Nephron progenitor cell (in vitro differentiated cells): ENCODE results near the gene MMD.

Experiments used
- DNase-seq: peaks from one replicate; pipeline ENCODE4 v3.0.0; 2021
- H3K27ac Mint-ChIP-seq: 2 replicates; pipeline ENCODE4 v1.8.0; 2021; ENCODE audit warnings: mild to moderate bottlenecking, moderate library complexity, mixed read lengths
- H3K27me3 Mint-ChIP-seq: 2 replicates; pipeline ENCODE4 v1.8.0; 2021; ENCODE audit warnings: mild to moderate bottlenecking, low read depth, mixed read lengths; ENCODE audit not compliant: poor library complexity
- H3K36me3 Mint-ChIP-seq: 2 replicates; pipeline ENCODE4 v1.8.0; 2021; ENCODE audit warnings: low read depth, mixed read lengths
- H3K4me1 Mint-ChIP-seq: 2 replicates; pipeline ENCODE4 v1.8.0; 2021; ENCODE audit warnings: mixed read lengths
- H3K4me3 Mint-ChIP-seq: 2 replicates; pipeline ENCODE4 v1.8.0; 2021; ENCODE audit warnings: mild to moderate bottlenecking, moderate library complexity, mixed read lengths
- H3K9me3 Mint-ChIP-seq: 2 replicates; pipeline ENCODE4 v1.8.0; 2021; ENCODE audit warnings: mild to moderate bottlenecking, moderate library complexity, mixed read lengths
- CTCF ChIP-seq: fragments of 200-600 bp; sonication (generic); IDR thresholded peaks from 2 replicates; pipeline ENCODE4 v1.5.0; 2021; ENCODE audit warnings: antibody characterized with exemption

Gene MMD

GRCh38 chr17:55458978-55459377, 37.3 kb upstream of the MMD start:
- no peak overlapping the region for H3K4me3 Mint-ChIP-seq
- H3K9me3 Mint-ChIP-seq, result peaks cover 3% of the 10 kb centered on the region
- H3K27me3 Mint-ChIP-seq, result no peaks in the 10 kb centered on the region
- H3K27ac Mint-ChIP-seq, result no peak overlapping the region
- no peaks in the 10 kb centered on the region for H3K36me3 Mint-ChIP-seq
- TF ChIP-seq CTCF, result no peak
- peaks cover 3% of the 10 kb centered on the region for H3K4me1 Mint-ChIP-seq
- DNase-seq, result no peak

GRCh38 chr17:55458287-55458900, 36.8 kb upstream of the MMD start:
- no peak overlapping the region for H3K27ac Mint-ChIP-seq
- no peak overlapping the region for H3K4me3 Mint-ChIP-seq
- H3K36me3 Mint-ChIP-seq, result no peaks in the 10 kb centered on the region
- H3K27me3 Mint-ChIP-seq, result no peaks in the 10 kb centered on the region
- H3K4me1 Mint-ChIP-seq, result peaks cover 8% of the 10 kb centered on the region
- no peak for TF ChIP-seq CTCF
- peaks cover 3% of the 10 kb centered on the region for H3K9me3 Mint-ChIP-seq
- DNase-seq, result no peak

- H3K27ac Mint-ChIP-seq, result no peak overlapping the region
- no peaks in the 10 kb centered on the region for H3K27me3 Mint-ChIP-seq
- no peaks in the 10 kb centered on the region for H3K36me3 Mint-ChIP-seq
- no peak for TF ChIP-seq CTCF
- H3K9me3 Mint-ChIP-seq, result peaks cover 3% of the 10 kb centered on the region
- H3K4me1 Mint-ChIP-seq, result peaks cover 8% of the 10 kb centered on the region
- DNase-seq, result no peak
- no peak overlapping the region for H3K4me3 Mint-ChIP-seq
These were observed 34.9 kb upstream of the MMD start for GRCh38 chr17:55456307-55457240.

GRCh38 chr17:55454906-55455474, 33.4 kb upstream of the MMD start:
- no peak overlapping the region for H3K4me3 Mint-ChIP-seq
- H3K4me1 Mint-ChIP-seq, result peaks cover 8% of the 10 kb centered on the region
- H3K27ac Mint-ChIP-seq, result no peak overlapping the region
- H3K36me3 Mint-ChIP-seq, result no peaks in the 10 kb centered on the region
- no peak for TF ChIP-seq CTCF
- DNase-seq, result no peak
- no peaks in the 10 kb centered on the region for H3K27me3 Mint-ChIP-seq
- peaks cover 3% of the 10 kb centered on the region for H3K9me3 Mint-ChIP-seq

GRCh38 chr17:55453839-55454557, 32.4 kb upstream of the MMD start:
- H3K27ac Mint-ChIP-seq, result peak overlapping the region; percentile 15

More at GRCh38 chr17:55453839-55454557, 32.4 kb upstream of the MMD start:
- no peaks in the 10 kb centered on the region for H3K36me3 Mint-ChIP-seq
- TF ChIP-seq CTCF, result no peak
- H3K4me1 Mint-ChIP-seq, result peaks cover 8% of the 10 kb centered on the region
- H3K27me3 Mint-ChIP-seq, result no peaks in the 10 kb centered on the region
- peaks cover 3% of the 10 kb centered on the region for H3K9me3 Mint-ChIP-seq
- no peak overlapping the region for H3K4me3 Mint-ChIP-seq
- no peak for DNase-seq
